ENCODE data around the gene HSPA12B. TPM values are rescaled to one million over a fixed set of nuclear protein-coding genes. Genes with fewer than 3 reads are reported as not detected.

HSPA12B gene
- total RNA-seq, 1 experiment from 2014 or later = not detected

- no peak overlapping the region for H3K27ac ChIP-seq
- no peak overlapping the region for H3K4me3 ChIP-seq
- no peaks in the 10 kb centered on the region for H3K9me3 ChIP-seq (replicated peaks)
- peaks cover 6% of the 10 kb centered on the region; the same call in 1 of the 2 replicates for H3K4me1 ChIP-seq (replicated peaks)
- peaks cover 48% of the 10 kb centered on the region for H3K27me3 ChIP-seq (replicated peaks)
- no peak for DNase-seq (ENCODE audit: low read depth in 1 of 2, low spot score in 2 of 2)
- H3K36me3 ChIP-seq = no peaks in the 10 kb centered on the region
Measured at GRCh38 chr20:3728354-3728753, 4.1 kb upstream of the HSPA12B start.

- Histone ChIP-seq H3K27me3 (replicated peaks) (peaks cover 49% of the 10 kb centered on the region), H3K27ac (no peak overlapping the region), H3K4me3 (no peak overlapping the region), H3K4me1 (replicated peaks) (peaks cover 6% of the 10 kb centered on the region; the same call in 1 of the 2 replicates), H3K9me3 (replicated peaks) (no peaks in the 10 kb centered on the region), H3K36me3 (no peaks in the 10 kb centered on the region)
- no peak for DNase-seq (ENCODE audit: low read depth in 1 of 2, low spot score in 2 of 2)
Measured at GRCh38 chr20:3728876-3729275, 3.6 kb upstream of the HSPA12B start.

GRCh38 chr20:3729378-3729777 lies 3.1 kb upstream of the HSPA12B start:
- Histone ChIP-seq H3K27me3 (replicated peaks) (peaks cover 49% of the 10 kb centered on the region), H3K4me1 (replicated peaks) (peaks cover 6% of the 10 kb centered on the region; the same call in 1 of the 2 replicates), H3K9me3 (replicated peaks) (no peaks in the 10 kb centered on the region), H3K4me3 (no peak overlapping the region), H3K36me3 (no peaks in the 10 kb centered on the region), H3K27ac (no peak overlapping the region)
- DNase-seq (ENCODE audit: low read depth in 1 of 2, low spot score in 2 of 2) = no peak

DNA sequence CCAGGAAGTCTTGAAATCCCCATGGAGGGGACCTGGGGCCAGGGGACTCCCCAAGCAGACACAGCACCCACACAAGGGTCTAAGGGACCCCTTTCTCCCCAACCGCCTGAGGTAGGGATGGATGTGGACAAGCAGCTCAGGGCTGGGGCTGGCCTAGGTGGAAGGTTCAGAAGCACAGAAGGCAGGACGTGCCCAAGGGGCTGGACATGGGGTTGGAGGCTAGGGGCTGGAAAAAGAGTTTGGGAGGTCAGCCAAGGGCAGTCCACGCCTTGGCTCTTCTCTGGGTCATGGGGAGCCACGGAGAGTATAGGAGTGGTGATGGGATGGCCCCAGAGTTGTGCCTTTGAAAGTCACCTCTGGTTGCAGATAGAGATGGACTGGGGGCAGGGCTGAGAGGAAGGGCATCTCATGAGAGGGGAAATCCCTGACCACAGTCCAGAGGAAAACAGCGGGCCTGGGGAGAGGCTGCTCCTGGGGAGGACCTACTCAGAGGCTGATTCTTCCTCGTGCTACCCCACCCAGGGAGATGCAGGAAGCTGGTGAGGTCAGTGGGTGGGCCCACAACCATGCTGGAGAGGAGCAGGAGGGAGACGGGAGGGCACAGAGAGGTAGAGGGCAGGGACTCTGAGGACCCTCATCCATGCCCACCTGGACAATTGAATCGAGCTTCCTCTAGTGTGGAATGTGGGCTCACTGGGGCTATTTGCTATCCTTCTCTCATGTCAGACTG lies 2.5 kb upstream of the HSPA12B start:
- H3K9me3 ChIP-seq (replicated peaks) = no peaks in the 10 kb centered on the region
- H3K27me3 ChIP-seq (replicated peaks) = peaks cover 44% of the 10 kb centered on the region
- H3K27ac ChIP-seq = no peak overlapping the region
- peaks cover 6% of the 10 kb centered on the region; the same call in 1 of the 2 replicates for H3K4me1 ChIP-seq (replicated peaks)
- DNase-seq (ENCODE audit: low read depth in 1 of 2, low spot score in 2 of 2) = no peak
- no peaks in the 10 kb centered on the region for H3K36me3 ChIP-seq
- no peak overlapping the region for H3K4me3 ChIP-seq

- Histone ChIP-seq H3K9me3 (replicated peaks) (no peaks in the 10 kb centered on the region), H3K27ac (no peak overlapping the region), H3K4me3 (no peak overlapping the region), H3K27me3 (replicated peaks) (peaks cover 40% of the 10 kb centered on the region), H3K36me3 (no peaks in the 10 kb centered on the region), H3K4me1 (replicated peaks) (peaks cover 6% of the 10 kb centered on the region; the same call in 1 of the 2 replicates)
- DNase-seq (ENCODE audit: low read depth in 1 of 2, low spot score in 2 of 2) = no peak
Measured at GRCh38 chr20:3730803-3731672, 1.4 kb upstream of the HSPA12B start.

GRCh38 chr20:3731944-3732326 lies 550 bp upstream of the HSPA12B start:
- Histone ChIP-seq H3K4me1 (replicated peaks) (peaks cover 6% of the 10 kb centered on the region; the same call in 1 of the 2 replicates), H3K4me3 (no peak overlapping the region), H3K9me3 (replicated peaks) (no peaks in the 10 kb centered on the region), H3K27me3 (replicated peaks) (peaks cover 34% of the 10 kb centered on the region), H3K36me3 (no peaks in the 10 kb centered on the region), H3K27ac (no peak overlapping the region)
- no peak for DNase-seq (ENCODE audit: low read depth in 1 of 2, low spot score in 2 of 2)

GRCh38 chr20:3733119-3733995 lies 872 bp downstream of the HSPA12B start:
- Histone ChIP-seq H3K36me3 (no peaks in the 10 kb centered on the region), H3K9me3 (replicated peaks) (no peaks in the 10 kb centered on the region), H3K4me1 (replicated peaks) (no peaks in the 10 kb centered on the region), H3K27me3 (replicated peaks) (peaks cover 22% of the 10 kb centered on the region), H3K27ac (no peak overlapping the region), H3K4me3 (no peak overlapping the region)
- DNase-seq (ENCODE audit: low read depth in 1 of 2, low spot score in 2 of 2) = no peak

DNA sequence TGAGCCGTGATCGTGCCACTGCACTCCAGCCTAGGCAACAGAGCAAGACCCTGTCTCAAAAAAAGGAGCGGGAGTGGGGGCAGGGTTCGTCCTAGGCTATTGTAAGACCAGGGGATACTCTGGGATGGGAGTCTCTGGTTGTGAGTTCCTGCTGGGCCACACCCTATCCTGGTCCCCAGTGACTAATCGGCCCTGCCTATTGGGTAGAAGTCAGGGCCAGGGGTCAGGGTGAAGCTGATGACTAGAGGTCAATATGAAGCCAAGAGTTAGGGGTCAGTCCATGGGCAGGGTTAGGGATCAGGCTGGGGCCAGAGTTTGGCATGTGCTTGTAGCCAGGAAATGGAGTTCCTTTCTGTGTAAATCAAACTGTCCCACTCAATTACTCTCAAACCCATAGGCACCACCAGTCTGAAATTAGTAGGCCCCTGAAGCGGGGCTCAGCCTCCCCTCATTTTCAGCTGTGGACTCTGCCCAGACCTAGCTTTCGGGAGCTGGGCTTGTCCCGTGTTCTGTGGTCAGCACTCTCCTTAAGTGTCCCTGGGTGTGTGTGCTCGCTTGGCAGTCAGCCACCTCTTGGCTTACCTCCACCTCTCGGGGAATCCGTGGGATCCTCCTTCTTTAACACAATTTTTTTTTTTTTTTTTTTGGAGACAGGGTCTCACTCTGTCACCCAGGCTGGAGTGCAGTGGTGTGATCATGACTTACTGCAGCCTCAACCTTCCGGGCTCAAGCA lies 1.8 kb downstream of the HSPA12B start:
- H3K4me1 ChIP-seq (replicated peaks) = no peaks in the 10 kb centered on the region
- H3K27ac ChIP-seq = no peak overlapping the region
- DNase-seq (ENCODE audit: low read depth in 1 of 2, low spot score in 2 of 2) = no peak
- H3K27me3 ChIP-seq (replicated peaks) = peaks cover 19% of the 10 kb centered on the region
- no peaks in the 10 kb centered on the region for H3K9me3 ChIP-seq (replicated peaks)
- no peaks in the 10 kb centered on the region for H3K36me3 ChIP-seq
- H3K4me3 ChIP-seq = no peak overlapping the region

DNA sequence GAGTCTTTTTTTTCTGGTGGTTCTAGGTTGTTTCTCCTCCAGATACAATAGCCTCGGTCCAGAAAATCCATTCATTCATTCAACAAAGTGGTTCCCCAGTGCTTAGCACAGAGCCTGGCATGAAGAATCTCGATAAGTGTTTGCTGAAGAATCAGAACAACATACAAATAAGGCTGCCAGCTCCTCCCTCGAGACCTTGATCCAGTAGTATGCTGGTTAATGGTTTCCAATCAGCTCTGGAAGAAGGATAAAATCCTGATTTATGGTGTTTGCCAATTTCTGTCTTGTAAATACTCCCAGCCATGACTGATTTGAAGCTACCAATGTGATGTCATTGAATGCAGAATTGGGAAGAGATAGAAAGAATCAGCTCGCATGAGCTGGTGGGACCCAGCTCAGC lies 3.3 kb downstream of the HSPA12B start:
- Histone ChIP-seq H3K27ac (no peak overlapping the region), H3K4me3 (no peak overlapping the region), H3K27me3 (replicated peaks) (peaks cover 17% of the 10 kb centered on the region), H3K9me3 (replicated peaks) (no peaks in the 10 kb centered on the region), H3K36me3 (no peaks in the 10 kb centered on the region), H3K4me1 (replicated peaks) (no peaks in the 10 kb centered on the region)
- no peak for DNase-seq (ENCODE audit: low read depth in 1 of 2, low spot score in 2 of 2)

DNA sequence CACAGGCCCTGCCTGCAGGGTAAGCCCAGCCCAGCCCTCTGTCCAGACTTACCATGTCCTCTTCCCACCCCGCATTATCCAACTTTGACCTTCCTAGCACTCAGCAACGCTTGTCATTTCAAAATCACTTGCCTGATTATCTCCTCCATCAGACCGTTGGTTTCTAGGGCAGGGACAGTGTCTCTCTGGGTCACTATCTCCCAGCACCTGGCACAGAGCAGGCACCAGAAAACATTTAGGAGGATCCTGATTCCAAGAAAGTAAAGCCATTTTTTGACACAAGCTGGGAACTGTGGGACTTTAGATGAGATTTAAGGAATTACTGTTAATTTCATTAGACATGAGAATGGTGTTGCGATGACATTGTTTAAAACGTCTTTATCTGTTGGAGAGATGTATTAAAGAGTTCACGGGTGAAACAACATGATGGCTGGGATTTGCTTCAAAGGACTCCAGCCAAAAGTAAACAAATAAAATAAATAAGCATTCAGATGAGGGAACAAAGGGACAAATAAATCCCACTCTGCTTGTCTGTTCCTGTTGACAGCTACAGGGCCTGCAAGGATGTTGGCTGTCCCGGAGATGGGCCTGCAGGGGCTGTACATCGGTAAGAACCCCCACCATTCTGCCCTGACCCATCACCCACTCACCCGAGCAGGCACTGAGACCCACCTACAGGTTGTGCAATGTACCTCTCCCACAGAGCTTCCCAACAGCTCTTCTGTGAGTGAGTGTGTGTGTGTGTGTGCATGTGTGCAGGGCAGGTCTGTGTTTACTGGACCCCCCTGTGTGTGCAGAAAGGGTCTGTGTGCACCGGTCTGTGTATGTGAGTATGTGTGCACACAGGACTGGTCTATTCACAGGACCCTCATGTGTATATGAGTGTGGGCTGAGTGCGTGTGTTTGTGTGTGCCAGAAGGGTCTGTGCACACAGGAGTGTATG lies 5.9 kb downstream of the HSPA12B start:
- H3K27me3 ChIP-seq (replicated peaks) = peaks cover 1% of the 10 kb centered on the region; the same call in 1 of the 2 replicates
- H3K27ac ChIP-seq = no peak overlapping the region
- no peak overlapping the region for H3K4me3 ChIP-seq
- H3K4me1 ChIP-seq (replicated peaks) = no peaks in the 10 kb centered on the region
- H3K9me3 ChIP-seq (replicated peaks) = no peaks in the 10 kb centered on the region
- DNase-seq (ENCODE audit: low read depth in 1 of 2, low spot score in 2 of 2) = no peak
- H3K36me3 ChIP-seq = no peaks in the 10 kb centered on the region

GRCh38 chr20:3739054-3739925 lies 6.8 kb downstream of the HSPA12B start:
- H3K9me3 ChIP-seq (replicated peaks) = no peaks in the 10 kb centered on the region
- no peak overlapping the region for H3K27ac ChIP-seq
- H3K36me3 ChIP-seq = no peaks in the 10 kb centered on the region
- no peak for DNase-seq (ENCODE audit: low read depth in 1 of 2, low spot score in 2 of 2)
- no peak overlapping the region for H3K4me3 ChIP-seq
- no peaks in the 10 kb centered on the region for H3K4me1 ChIP-seq (replicated peaks)
- H3K27me3 ChIP-seq (replicated peaks) = 0 out of 2 replicates have a peak, but pooled peaks cover 4% of the 10 kb centered on the region

Measured in SJSA1 (cell line).